SH-SY5Y (cell line): ENCODE data around the gene DMXL1.

Experiments
- GATA2 ChIP-seq: IDR thresholded peaks from 2 replicates; pipeline ENCODE4 v1.6.1; 2011; ENCODE audit warnings: mild to moderate bottlenecking, low read depth, low read length
- GATA3 ChIP-seq: IDR thresholded peaks from 2 replicates; pipeline ENCODE4 v1.6.1; 2011; ENCODE audit warnings: low read depth, mild to moderate bottlenecking, low read length, moderate library complexity

DMXL1 gene

DNA sequence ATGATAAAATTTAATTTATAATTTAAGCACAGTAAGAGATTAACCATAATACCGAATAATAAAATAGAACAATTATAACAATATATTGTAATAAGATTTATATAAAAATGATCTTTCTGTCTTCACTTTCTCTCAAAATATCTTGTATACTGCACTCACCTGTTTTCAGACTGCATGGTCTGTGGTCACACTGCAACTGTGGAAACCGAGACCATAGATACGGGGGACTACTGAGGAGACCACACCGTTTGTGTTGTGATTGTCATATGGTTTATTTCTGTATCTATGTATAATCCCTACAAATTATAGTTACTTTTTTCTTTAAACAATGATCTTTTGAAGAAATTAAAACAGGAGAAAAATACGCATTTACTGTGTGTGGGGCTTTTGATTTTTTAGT, 206.1 kb downstream of the DMXL1 start:
- no peak for TF ChIP-seq GATA2
- no peak for TF ChIP-seq GATA3

- TF ChIP-seq GATA2: no peak
- TF ChIP-seq GATA3: no peak
Measured at GRCh38 chr5:119279093-119279492, 208.2 kb downstream of the DMXL1 start.

GRCh38 chr5:119280380-119280779, 209.5 kb downstream of the DMXL1 start:
- TF ChIP-seq GATA3: no peak
- TF ChIP-seq GATA2: peak; percentile 34; the same call in 1 of the 2 replicates

GRCh38 chr5:119282628-119283027, 211.7 kb downstream of the DMXL1 start:
- no peak for TF ChIP-seq GATA2
- TF ChIP-seq GATA3: no peak

DNA sequence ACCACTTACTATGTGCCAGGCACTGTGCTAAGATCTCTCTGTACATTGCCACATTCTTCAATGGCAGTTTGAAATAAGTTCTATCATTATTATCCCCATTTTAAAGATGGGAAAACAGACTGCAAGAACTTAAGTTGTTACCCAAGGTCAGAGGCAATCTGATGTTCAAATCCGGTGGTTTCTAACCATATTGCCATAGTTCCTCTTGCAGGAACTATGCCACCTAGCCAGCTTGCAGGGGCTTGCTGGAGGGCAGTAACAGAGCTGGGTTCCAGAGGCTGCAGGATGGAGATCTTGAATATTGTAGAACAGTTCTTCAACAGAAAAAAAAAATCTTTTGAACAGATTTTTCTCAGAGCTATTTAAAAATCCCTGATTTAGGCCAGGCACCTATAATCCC, 213.1 kb downstream of the DMXL1 start:
- TF ChIP-seq GATA2: no peak
- TF ChIP-seq GATA3: no peak

GRCh38 chr5:119285070-119285916, 214.4 kb downstream of the DMXL1 start:
- TF ChIP-seq GATA2 (no peak), GATA3 (no peak)

- TF ChIP-seq GATA3 (no peak), GATA2 (no peak)
Measured at GRCh38 chr5:119286511-119287488, 215.9 kb downstream of the DMXL1 start.

GRCh38 chr5:119287547-119288111, 216.7 kb downstream of the DMXL1 start:
- TF ChIP-seq GATA2: peak; percentile 70
- peak; percentile 81 for TF ChIP-seq GATA3

GRCh38 chr5:119288379-119289033, 217.6 kb downstream of the DMXL1 start:
- TF ChIP-seq GATA2: no peak
- TF ChIP-seq GATA3: no peak

DNA sequence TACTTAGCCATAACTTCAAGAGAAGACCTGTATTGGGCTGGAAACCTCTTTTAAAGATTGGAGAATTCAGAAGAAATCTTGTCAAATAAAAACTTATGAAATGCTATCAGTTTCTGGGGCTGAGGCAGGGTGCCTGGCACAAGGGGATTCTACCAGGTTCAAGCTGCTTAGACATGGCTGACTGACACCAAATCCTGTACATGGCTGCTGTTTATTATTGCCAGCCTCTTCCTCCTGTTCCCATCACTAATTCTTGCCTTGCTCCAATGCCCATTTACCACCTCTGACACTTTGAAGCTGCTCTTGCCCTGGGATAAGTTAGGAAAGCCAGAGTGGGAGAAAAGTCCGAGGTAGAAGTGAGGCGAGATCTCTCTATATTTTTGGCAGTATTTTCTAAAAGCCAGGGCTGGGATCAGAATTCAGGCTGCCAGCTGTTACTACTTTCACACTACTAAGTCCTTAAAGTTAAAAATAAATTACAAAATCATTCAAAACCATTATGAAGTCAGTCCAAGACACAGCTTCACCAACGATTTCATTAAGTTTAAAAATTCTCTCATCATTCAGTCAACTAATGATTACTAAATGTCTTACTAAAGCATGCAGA, 218.7 kb downstream of the DMXL1 start:
- no peak for TF ChIP-seq GATA3
- no peak for TF ChIP-seq GATA2

DNA sequence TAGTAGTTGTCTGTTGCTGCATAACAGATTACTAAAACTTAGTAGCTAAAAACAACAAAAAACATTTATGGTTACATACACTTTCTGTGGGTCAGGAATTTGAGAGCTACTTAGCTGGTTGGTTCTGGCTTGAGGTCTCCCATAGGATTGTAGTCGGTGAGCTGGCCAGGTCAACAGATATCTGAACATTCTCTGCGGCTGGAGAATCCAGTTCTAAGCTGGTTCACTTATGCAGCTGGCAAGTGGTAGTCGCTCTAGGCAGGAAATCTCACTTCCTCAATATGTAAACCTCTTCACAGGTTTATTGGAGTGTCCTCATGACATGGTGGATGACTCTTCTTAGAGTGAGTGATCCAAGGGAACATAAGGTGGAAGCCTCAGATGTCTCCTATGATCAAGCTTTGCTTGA, 219.3 kb downstream of the DMXL1 start:
- no peak for TF ChIP-seq GATA3
- TF ChIP-seq GATA2: no peak

- TF ChIP-seq GATA3: no peak
- TF ChIP-seq GATA2: no peak
Measured at GRCh38 chr5:119290607-119291006, 219.7 kb downstream of the DMXL1 start.

GRCh38 chr5:119291056-119291455, 220.2 kb downstream of the DMXL1 start:
- no peak for TF ChIP-seq GATA2
- no peak for TF ChIP-seq GATA3

DNA sequence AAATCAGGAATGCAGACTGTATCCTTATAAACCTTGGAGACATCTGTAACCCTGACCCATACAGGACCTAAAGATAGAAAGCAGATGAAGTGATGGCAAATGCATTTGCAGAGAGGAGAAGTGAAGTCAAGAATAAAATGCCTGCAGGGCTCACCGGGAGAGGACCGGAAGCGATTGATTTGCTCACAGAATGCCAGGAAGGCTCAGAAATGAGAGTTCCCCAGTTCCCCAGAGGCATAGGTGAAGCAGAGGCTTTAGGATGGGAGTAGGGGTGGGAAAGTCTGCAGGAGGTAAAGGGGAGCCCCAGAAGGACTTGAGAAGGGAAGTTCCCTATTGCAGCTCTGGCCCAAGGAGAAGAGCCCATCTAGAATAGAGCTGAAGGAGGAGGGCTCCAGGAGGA, 221.0 kb downstream of the DMXL1 start:
- TF ChIP-seq GATA2 (no peak), GATA3 (no peak)
